ENCODE measurements around the gene PPP1CC. TPM values are rescaled to one million over a fixed set of nuclear protein-coding genes. Genes with fewer than 3 reads are reported as not detected.

Gene PPP1CC
- total and polyA plus RNA-seq, 3 donors from 2014 or later, result 143 to 323 (median 160) TPM

- peak; percentile 88 for DNase-seq
- Histone ChIP-seq H3K36me3 (ENCODE audit: low read depth, missing control alignments) (no peaks in the 10 kb centered on the region), H3K4me3 (no peak overlapping the region), H3K9me3 (no peaks in the 10 kb centered on the region), H3K27ac (peak overlapping the region; percentile 41 to 76), H3K27me3 (no peaks in the 10 kb centered on the region), H3K4me1 (peaks cover 26% of the 10 kb centered on the region)
- 39 to 54% methylated on average over 9 to 20 of the region's 20 CpGs for WGBS, 2 donors
- intact Hi-C loops (cut with DNase I; ENCODE audit: low total_unique reads), result loop anchor here (10.0 kb wide), 1 partner anchor 84 kb away; the partner anchor contains the start of gene TCTN1
- no peak for TF ChIP-seq POLR2A (IDR thresholded peaks at IDR 0.05)
- TF ChIP-seq, protein P1, sequence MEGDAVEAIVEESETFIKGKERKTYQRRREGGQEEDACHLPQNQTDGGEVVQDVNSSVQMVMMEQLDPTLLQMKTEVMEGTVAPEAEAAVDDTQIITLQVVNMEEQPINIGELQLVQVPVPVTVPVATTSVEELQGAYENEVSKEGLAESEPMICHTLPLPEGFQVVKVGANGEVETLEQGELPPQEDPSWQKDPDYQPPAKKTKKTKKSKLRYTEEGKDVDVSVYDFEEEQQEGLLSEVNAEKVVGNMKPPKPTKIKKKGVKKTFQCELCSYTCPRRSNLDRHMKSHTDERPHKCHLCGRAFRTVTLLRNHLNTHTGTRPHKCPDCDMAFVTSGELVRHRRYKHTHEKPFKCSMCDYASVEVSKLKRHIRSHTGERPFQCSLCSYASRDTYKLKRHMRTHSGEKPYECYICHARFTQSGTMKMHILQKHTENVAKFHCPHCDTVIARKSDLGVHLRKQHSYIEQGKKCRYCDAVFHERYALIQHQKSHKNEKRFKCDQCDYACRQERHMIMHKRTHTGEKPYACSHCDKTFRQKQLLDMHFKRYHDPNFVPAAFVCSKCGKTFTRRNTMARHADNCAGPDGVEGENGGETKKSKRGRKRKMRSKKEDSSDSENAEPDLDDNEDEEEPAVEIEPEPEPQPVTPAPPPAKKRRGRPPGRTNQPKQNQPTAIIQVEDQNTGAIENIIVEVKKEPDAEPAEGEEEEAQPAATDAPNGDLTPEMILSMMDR (IDR thresholded peaks at IDR 0.05), result peak; percentile 65 to 83 (median 82)
Measured at GRCh38 chr12:110698171-110698902, 44.4 kb downstream of the PPP1CC start.

DNA sequence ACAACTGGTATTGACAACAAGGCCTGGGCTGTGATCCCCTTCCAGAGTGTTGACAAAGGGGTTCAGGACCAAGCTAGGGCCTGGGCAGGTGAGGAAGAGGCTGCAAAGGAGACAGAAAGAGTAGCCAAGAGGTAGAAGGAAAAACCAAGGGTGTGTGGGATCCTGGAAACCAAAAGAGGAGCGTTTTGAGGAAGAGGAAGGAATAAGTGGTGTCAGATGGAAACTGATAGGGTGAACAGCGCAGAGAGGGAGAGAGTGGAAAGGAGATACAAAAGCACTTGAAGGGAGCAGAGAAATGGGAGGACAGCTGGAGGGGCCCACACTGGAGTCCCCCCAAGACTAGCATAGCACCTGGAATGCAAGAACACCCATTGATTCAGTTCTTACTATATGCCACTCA is 45.5 kb downstream of the PPP1CC start:
- no peak overlapping the region for H3K4me3 ChIP-seq
- intact Hi-C loops (cut with DNase I; ENCODE audit: low total_unique reads), result loop anchor here (10.0 kb wide), 1 partner anchor 82 kb away; the partner anchor contains the start of gene TCTN1
- no peaks in the 10 kb centered on the region for H3K36me3 ChIP-seq (ENCODE audit: low read depth, missing control alignments)
- H3K4me1 ChIP-seq, result peaks cover 26% of the 10 kb centered on the region
- no peaks in the 10 kb centered on the region for H3K27me3 ChIP-seq
- no peak overlapping the region for H3K27ac ChIP-seq
- TF ChIP-seq, protein P1 (IDR thresholded peaks at IDR 0.05), result no peak
- no peak for TF ChIP-seq POLR2A (IDR thresholded peaks at IDR 0.05)
- DNase-seq, result no peak
- H3K9me3 ChIP-seq, result no peaks in the 10 kb centered on the region
- WGBS, 2 donors, result 85 to 92% methylated on average over 2 of the region's 2 CpGs

DNA sequence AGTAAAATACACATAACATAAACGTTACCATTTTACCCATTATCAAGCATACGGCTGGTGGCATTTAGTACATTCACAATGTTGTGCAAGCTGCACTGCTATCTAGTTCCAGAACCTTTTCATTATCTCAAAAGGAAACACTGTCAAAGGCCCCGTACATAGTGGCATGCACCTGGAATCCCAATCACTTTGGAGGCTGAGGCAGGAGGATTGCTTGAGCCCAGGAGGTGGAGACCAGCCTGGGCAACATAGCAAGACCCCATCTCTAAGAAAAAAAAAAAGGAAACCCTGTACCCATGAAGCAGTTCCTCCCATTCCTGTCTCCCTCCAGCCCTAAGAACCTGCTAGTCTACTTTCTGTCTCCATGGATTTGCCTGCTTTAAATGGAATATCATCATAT is 46.4 kb downstream of the PPP1CC start:
- Histone ChIP-seq H3K4me1 (peaks cover 26% of the 10 kb centered on the region), H3K27ac (no peak overlapping the region), H3K27me3 (no peaks in the 10 kb centered on the region), H3K36me3 (ENCODE audit: low read depth, missing control alignments) (no peaks in the 10 kb centered on the region), H3K9me3 (no peaks in the 10 kb centered on the region), H3K4me3 (no peak overlapping the region)
- TF ChIP-seq, protein P1 (IDR thresholded peaks at IDR 0.05), result no peak
- TF ChIP-seq POLR2A (IDR thresholded peaks at IDR 0.05), result no peak
- DNase-seq, result no peak
- intact Hi-C loops (cut with DNase I; ENCODE audit: low total_unique reads), result loop anchor here (10.0 kb wide), 1 partner anchor 81 kb away; the partner anchor contains the start of gene TCTN1
- 65 to 76% methylated on average over 3 of the region's 3 CpGs for WGBS, 2 donors

- Histone ChIP-seq H3K27ac (no peak overlapping the region), H3K9me3 (no peaks in the 10 kb centered on the region), H3K4me1 (peaks cover 23% of the 10 kb centered on the region), H3K4me3 (no peak overlapping the region), H3K36me3 (ENCODE audit: low read depth, missing control alignments) (no peaks in the 10 kb centered on the region), H3K27me3 (no peaks in the 10 kb centered on the region)
- DNase-seq, result no peak
- 77 to 79% methylated on average over 9 to 12 of the region's 12 CpGs for WGBS, 2 donors
- TF ChIP-seq, protein P1 (IDR thresholded peaks at IDR 0.05), result no peak
- no peak for TF ChIP-seq POLR2A (IDR thresholded peaks at IDR 0.05)
- intact Hi-C loops (cut with DNase I; ENCODE audit: low total_unique reads), result loop anchor here (10.0 kb wide), 1 partner anchor 80 kb away; the partner anchor contains the start of gene TCTN1
Measured at GRCh38 chr12:110694330-110694901, 48.3 kb downstream of the PPP1CC start.

Measured in testis (tissue), 3 donors.